GM19372 (cell line): ENCODE results near the gene EIF1AX.
"Not testable (repeated sequence)": the region's sequence is repeated elsewhere in the genome, so short reads cannot be mapped to it uniquely, and the experiment has no call there.

ENCODE experiments used
- ATAC-seq: cut with Tn5 transposase; IDR thresholded peaks from one replicate; pipeline ENCODE4 v1.9.1; 2021; ENCODE audit warnings: mild to moderate bottlenecking, low read depth, moderate library complexity; ENCODE audit not compliant: unreplicated experiment

EIF1AX gene

DNA sequence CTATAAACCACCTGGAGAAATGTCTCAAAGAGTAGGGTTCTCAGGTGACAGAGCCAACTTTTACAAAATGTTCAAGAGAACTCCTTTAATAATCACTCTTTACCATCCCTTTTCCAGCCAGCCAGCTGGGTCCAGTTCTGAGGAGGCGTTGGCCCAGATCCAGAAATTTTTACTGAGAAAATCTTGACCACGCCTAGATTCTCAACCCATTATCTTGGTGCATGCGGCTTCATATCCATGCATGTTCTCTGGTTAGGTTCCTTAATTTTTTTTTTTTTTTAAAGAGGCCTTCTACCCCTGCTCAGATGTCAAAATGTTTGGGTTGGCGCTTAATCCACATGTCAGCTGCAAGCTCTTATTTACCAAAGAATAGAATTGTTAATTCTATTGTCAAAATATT is 13.0 kb downstream of the EIF1AX start:
- no peak for ATAC-seq

DNA sequence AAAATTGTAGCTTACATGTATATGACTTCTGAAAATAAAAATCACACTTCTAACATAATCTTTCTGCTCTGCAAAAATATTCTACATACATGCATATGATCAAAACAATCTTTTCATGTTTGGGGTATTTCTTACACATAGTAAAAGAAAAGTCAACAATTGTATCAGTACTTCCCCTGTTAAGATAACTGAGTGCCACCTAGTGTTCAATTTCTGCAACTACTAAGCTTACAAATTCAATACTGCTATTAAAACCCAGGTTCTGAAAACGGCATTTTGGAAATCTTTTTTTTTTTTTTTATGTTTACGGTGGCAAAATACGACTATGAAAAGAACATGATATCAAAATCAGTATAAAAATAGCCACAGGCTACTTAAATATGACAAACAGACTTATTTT is 14.2 kb downstream of the EIF1AX start:
- ATAC-seq = not testable (repeated sequence)

DNA sequence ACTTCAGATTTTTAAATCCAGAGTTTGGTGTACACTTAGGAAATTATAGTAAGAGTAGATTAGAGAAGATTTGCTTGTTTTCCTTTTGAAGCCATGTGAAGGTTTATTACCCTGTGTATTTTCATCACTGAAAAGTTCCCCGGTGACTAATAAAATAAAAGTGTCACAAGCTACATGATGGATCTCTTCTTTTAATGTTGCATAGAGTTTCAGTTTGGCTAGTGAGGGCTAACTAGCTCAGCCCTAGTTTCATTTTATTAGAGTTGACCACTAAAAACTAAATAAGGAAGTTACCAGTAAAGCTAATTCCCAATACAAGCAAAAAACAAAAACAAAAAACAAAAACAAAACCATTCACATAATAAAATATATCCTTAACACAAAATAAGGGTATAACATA is 14.8 kb downstream of the EIF1AX start:
- not testable (repeated sequence) for ATAC-seq

DNA sequence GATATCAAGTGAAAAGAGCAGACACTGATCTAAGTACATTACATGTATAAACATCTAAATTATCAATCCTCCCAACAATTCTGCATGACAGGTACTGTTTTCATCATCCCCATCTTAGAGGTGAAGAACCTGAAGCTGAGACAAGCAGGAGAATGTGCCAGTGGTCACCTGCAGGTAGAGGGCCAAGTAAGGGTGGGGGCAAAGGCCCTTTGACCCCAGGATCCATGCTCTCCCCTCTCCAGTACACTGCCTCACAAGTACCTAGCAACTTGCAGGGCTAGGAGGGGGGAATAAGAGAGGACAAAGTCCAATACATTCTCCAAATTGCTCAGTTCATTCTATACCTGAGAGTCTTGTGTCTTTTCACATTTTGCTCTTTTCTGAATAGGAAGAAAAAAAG is 16.7 kb downstream of the EIF1AX start:
- ATAC-seq = no peak

DNA sequence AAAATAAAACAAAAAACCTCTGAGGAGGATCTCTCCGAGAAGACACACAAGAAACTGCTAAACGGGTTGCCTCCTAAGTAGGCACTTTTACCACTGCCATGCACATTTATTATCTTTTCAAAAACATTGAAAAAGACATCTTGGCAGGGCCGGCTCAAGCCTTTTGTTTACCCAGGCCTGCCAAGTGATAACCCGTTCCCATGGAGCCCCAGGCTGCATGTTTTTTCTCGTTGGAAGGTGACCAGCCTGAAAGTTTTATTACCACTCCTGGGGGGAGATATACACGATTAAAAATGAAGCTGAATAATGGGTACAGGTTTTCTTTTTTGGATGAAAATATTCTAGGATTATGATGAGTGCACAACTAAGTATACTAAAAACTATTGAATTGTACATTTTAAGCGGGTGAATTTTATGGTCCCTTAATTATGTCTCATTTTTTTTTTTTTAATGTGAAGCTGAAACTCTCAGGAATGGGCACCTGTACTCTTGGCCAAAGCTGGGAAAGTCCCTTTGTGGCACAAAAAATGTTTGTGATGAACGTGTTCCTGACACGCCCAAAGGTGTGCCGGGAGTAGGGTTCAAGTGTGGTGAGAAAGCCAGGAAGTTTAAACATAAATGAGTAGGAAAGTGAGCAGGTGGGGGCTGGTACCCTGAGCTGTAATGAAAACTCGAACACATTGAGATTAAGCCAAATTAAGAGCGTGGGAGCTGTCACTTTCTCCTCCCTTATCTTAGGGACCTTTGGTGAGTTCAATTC is 23.4 kb downstream of the EIF1AX start:
- ATAC-seq = no peak

DNA sequence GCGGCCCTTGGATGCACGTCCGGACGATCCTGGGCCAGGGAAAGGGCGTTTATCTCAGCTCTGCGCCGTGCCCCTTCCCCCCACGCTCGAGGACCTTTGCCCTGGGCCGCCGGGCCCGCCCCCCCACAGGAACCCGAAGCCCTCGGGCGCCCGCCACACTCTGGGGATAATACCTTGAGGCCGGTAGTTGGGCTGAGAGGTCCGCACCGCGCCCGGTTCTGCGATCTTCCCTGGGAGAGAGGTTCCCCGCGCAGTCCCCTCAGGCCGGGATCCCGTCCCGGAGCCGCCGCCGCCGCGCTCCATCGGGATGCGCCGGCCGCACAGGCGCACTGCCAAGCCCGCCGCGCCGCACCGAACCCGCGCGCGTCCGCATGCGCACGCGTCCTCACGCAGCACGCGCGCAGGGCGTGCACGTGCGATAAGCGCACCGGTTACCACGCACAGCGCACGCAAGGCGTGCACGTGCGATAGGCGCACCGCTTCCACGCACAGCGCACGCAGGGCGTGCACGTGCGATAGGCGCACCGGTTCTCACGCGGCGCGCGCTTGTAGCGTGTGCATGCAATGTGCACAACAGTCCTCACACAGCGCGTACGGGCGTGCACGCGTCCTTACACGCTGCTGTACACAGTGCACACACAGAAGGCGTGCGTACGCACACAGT is 24.9 kb downstream of the EIF1AX start, which contains the start of gene MAP7D2:
Gene MAP7D2, minus strand, starts transcription at position 331 of the 664 bp plus-strand sequence. Its CDS starts 28 bp downstream, at position 303.
- ATAC-seq = no peak

DNA sequence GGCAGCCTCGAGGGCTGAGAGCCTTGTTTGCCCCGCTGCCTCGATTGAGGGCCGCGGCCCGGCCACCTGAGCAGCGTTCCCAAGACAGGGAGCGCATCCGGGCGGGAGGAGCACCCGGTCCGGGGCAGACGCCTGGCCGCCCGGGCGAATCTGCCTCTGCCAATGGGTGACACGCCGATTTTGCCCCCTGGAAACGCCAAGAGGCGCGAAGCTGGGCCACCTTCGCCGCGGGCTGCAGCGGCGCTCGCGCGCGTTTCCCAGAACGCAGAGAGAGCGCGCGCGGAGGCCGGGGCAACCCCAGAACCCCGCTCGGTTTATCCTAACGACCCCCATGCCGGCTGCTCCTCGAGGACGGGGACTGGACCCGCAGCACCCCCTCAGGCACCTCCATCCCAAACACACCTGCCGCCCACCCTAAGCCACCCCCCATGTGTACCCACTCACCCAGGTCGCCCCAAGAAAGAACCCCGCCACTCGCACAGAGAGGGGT is 25.5 kb downstream of the EIF1AX start:
- ATAC-seq = no peak

DNA sequence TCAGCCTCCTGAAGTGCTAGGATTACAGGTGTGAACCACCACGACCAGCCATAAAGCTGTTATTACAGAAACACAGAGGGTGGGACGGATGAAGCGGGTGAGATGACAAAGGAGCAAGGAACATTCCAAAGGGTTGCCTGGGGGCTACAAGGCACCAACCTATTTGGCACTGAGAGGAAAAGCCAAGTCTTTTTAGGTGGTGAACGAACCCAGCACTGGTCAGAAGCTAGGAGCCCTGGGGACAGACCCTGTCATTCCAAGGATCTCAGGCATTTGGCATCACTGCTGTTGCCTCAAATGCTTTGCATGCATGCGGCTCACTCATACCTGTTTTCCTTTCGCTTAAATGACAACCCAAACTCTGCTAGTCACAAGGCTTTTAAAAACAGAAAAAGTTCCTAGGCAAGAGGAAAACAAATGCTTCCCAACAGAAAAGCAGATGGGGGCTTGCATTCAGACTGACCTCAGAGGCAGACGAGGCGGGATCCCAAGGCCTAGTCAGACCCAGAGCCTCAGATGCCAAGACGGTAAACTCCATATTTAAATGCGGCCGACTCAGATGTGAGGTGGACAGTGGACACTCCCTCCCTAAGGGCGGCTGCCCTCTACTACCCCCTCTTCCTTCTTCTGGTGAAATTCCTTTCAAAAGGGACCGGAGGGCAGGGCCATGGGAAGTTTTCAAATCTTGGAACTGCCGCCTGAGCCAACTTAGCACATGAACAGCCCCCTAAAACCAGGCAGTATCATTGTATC is 29.4 kb downstream of the EIF1AX start:
- no peak for ATAC-seq

DNA sequence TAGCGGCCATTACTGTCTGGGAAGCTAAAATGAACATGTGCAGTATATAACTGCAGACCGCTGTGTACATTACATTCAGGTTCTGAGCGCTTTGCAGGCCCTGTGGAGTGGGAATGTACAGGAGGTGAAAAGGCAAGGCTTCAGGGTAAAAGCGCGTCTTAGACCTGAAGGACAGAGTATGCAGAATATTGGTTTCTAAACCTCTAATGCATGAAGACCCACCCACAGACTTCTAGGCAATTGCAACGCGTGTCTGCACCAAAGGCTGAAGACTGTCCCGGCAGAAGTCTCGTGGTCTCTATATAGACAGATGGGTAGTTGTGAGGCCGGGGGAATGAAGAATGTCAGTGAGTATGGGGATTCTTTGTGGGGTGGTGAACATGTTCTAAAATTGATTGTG is 30.4 kb downstream of the EIF1AX start:
- ATAC-seq = no peak

DNA sequence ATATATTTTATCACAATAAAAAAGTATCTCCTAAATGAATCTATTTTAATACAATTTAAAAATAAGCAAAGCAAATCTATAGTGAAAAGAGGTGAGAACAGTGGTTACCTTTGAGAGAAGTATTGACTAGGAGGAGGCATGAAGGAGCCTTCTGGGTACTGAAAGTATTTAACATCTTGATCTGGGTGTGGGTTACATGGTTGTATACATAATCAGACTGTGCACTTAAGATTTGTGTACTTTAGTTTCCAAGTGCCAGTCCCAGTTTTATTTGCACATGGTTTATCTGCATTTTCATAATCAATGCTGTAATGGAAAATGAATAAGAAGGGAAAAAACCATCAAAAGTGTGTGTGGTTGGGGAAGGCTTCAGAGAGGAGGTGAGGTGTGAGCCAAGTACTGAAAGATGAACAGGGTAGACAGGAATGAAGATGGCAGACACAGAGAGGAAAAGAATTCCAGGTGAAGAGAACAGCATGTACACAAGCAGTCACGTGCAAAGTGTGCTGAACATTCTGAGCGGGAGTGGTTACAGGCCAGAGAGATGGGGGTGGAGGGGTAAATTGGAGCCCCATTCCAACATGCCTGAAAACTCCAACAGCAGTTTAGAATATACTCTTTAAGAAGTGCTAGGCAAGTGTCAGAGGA is 39.6 kb downstream of the EIF1AX start:
- no peak for ATAC-seq

DNA sequence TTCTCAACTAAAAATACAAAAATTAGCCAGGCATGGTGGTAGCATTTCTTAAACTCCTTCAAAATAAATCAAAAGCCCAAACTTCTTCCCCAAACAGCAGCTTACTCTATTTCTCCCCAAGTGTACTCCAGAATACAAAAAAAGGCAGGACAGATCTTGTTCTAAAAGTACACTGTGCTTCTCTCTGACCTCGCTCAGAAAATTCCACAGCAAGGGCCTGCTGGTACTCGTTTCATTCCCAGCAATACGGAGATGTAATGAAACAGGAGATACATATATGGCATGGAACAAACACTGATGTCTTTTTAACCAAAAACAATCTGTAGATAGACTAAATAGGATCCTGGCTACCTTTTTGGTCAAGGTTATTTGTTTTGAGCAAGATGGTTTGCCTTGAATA is 50.1 kb downstream of the EIF1AX start:
- ATAC-seq = no peak

DNA sequence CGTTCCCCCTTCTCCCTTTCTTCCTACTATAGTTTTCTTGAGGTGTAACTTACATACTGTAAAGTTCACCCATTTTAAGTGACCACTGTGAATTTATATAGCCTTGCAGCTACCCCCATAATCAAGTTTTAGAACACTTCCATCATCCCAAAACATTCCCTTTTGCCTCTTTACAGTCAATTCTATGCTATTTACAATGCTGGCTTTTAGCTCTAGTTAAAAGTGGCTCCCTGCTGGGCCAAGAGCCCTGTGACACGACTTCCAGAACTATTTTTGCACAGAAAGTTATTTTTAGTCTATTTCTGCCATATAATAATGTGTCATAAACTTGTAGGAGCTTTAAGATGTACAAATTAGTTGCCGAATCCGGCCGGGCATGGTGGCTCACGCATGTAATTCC is 51.8 kb downstream of the EIF1AX start:
- no peak for ATAC-seq

DNA sequence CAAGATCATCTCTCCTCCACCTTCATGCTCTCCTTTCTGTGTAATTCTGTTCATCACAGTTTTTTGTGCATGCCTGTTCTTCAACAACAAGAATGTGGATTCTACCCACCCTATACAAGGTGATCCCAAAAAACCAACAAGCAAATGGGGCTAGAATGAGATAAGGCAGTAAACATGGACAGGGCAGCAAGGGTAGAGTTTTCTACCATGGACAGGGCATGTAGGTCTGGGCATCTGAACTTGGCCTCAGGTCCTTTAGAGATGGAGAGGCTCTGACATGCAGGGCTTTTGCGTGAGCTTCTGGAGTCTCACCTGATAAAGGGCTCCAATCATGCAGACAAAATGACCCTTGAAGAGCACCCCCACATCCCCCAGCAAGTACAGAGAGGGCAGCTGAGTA is 61.4 kb downstream of the EIF1AX start:
- no peak for ATAC-seq
